Spinal cord (tissue), 10 donors: ENCODE data around the gene CHTF18. TPM values are rescaled to one million over a fixed set of nuclear protein-coding genes. Genes with fewer than 3 reads are reported as not detected.

Experiments used
- DNase-seq, 6 donors: peaks; one replicate each; pipeline versions ENCODE4 v3.0.0 to v3.0.0-alpha.2; 2013 to 2015; ENCODE audit warnings: low spot score in 6 of 6, low read depth in 4 of 6
- H3K27ac ChIP-seq: one replicate; pipeline ENCODE4 v1.5.1; 2013; ENCODE audit warnings: low read depth, low read length, control low read depth
- H3K27me3 ChIP-seq: one replicate; pipeline ENCODE4 v1.6.1; 2013; ENCODE audit warnings: low read length; ENCODE audit not compliant: control insufficient read depth, insufficient read depth
- H3K36me3 ChIP-seq: one replicate; pipeline ENCODE4 v1.6.1; 2013; ENCODE audit warnings: low read length; ENCODE audit not compliant: control insufficient read depth, insufficient read depth
- H3K4me1 ChIP-seq: one replicate; pipeline ENCODE4 v1.6.1; 2013; ENCODE audit warnings: low read length; ENCODE audit not compliant: control insufficient read depth, insufficient read depth
- H3K4me3 ChIP-seq: one replicate; pipeline ENCODE4 v1.5.1; 2013; ENCODE audit warnings: low read depth, low read length, control low read depth
- H3K9me3 ChIP-seq: one replicate; pipeline ENCODE4 v1.6.1; 2013; ENCODE audit warnings: low read length; ENCODE audit not compliant: control insufficient read depth, insufficient read depth
- WGBS: methylation state at CpG from one replicate; pipeline ENCODE4 v1.1.5; 2013; ENCODE audit warnings: missing lambda C conversion rate; ENCODE audit not compliant: insufficient coverage; 5-methylcytosine and 5-hydroxymethylcytosine counted together
- polyA plus RNA-seq, 2 donors: library from polyadenylated mRNA; unstranded; fragments of 120-200 nt; gene quantifications; one replicate each; pipeline ENCODE4 v1.2.1, GENCODE V29; 2013; ENCODE audit not compliant: insufficient read length in 2 of 2
- total RNA-seq, 2 donors: library from RNA; depleted of rRNA in 1 of 2; stranded (reverse); fragments of 120-200 nt in 1 of 2; fragments of >200 nt in 1 of 2; gene quantifications; one replicate each; pipeline versions ENCODE4 v1.2.3 to v1.2.4, GENCODE V29; 2013 to 2014
- donor health status: healthy.

Gene CHTF18
- total and polyA plus RNA-seq, 4 donors = 6.1 to 37.1 (median 23.3) TPM

DNA sequence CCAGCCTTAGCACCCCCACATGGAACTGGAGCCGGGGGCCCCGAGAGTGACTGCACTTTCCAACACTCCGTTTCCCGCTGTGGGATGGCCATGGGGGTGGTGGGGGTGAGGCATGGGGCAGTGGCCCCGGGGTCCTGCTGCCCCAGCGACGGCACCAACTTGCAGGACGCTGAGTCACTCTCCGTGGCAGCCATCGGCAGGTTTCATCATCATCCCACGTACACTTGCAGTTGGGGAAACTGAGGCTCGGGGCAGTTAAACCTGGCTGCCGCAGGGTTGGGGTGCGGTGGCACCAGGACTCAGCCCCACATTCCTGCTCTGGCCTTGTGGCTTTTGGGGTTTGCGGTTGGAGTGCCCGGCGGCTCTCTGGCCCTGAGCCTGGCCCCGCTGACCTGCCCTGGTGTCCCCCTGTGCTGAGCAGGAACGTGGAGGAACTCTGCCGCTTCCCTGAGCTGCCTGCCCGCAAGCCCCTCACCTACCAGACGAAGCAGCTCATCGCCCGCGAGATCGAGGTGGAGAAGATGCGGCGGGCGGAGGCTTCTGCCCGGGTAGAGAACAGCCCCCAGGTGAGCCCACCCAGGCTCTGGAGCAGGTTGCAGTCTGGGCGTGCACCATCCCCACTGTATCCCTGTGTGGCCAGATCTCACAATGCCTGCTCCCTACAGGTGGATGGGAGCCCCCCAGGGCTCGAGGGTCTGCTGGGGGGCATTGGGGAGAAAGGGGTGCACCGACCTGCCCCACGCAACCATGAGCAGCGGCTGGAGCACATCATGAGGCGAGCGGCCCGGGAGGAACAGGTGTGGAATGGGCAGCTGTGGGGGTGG, 8.1 kb downstream of the CHTF18 start:
- H3K4me1 ChIP-seq = peaks cover 6% of the 10 kb centered on the region
- DNase-seq = no peak
- no peak overlapping the region for H3K27ac ChIP-seq
- no peak overlapping the region for H3K4me3 ChIP-seq
- H3K9me3 ChIP-seq = no peaks in the 10 kb centered on the region
- 96% methylated on average over 30 of the region's 38 CpGs for WGBS
- H3K27me3 ChIP-seq = peaks cover 26% of the 10 kb centered on the region
- peaks cover 77% of the 10 kb centered on the region for H3K36me3 ChIP-seq

DNA sequence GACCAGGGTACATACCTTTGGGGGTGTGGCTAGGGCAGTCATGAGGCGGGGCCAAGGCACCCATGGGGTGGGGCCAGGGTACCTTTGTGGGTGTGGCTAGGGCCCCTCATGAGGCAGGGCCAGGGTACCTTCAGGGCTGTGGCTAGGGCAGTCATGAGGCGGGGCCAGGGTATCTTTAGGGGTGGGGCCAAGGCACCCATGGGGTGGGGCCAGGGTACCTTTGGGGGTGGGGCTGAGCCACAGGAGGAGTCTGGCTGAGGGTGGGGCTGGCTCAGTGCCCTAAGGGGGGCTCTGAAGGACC, 8.7 kb downstream of the CHTF18 start:
- H3K9me3 ChIP-seq = no peaks in the 10 kb centered on the region
- H3K36me3 ChIP-seq = peaks cover 72% of the 10 kb centered on the region
- no peak overlapping the region for H3K27ac ChIP-seq
- whole genome bisulfite sequencing = 100% methylated on average over 2 of the region's 2 CpGs
- peaks cover 6% of the 10 kb centered on the region for H3K4me1 ChIP-seq
- no peak for DNase-seq
- H3K4me3 ChIP-seq = no peak overlapping the region
- peaks cover 32% of the 10 kb centered on the region for H3K27me3 ChIP-seq

DNA sequence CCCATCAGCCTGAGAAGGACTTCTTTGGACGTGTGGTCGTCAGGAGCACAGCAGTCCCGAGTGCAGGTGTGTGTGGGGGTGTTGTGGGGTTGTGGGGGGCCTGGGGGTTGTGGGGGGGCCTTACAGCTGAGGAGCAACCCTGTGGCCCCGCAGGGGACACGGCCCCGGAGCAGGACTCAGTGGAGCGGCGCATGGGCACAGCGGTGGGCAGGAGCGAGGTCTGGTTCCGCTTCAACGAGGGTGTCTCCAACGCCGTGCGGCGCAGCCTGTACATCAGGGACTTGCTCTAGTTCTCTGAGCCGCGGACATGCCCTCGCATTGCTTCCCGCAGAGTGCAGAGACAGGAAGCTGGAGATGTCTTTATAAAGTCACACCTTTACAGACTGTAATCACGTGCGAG, 9.3 kb downstream of the CHTF18 start:
- Histone ChIP-seq H3K4me3 (no peak overlapping the region), H3K9me3 (no peaks in the 10 kb centered on the region), H3K27me3 (peaks cover 38% of the 10 kb centered on the region), H3K36me3 (peaks cover 65% of the 10 kb centered on the region), H3K4me1 (peaks cover 6% of the 10 kb centered on the region), H3K27ac (no peak overlapping the region)
- 97% methylated on average over 19 of the region's 22 CpGs for WGBS
- no peak for DNase-seq

DNA sequence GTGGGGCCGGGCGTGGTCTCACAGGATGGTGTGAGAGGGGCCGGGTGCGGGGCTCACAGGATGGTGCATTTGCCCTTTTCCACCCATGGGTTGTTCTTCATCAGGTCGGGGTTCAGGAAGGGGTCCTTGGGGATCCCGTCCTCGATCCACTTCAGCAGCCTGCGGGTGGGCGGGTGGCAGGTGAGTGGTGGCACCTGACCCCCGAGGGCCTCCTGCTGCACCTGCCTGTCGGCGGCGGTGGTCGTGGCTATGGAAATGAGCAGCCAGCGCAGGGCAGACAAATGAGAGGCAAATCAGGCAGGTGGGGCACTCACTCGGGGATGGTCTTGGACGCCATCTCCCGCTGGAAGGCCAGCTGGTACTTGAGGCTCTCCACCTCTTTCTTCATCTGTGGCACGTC, 10.2 kb downstream of the CHTF18 start:
- Histone ChIP-seq H3K4me3 (no peak overlapping the region), H3K27me3 (peaks cover 47% of the 10 kb centered on the region), H3K4me1 (peaks cover 6% of the 10 kb centered on the region), H3K27ac (no peak overlapping the region), H3K9me3 (no peaks in the 10 kb centered on the region), H3K36me3 (peaks cover 56% of the 10 kb centered on the region)
- DNase-seq = no peak
- 84% methylated on average over 19 of the region's 19 CpGs for WGBS

DNA sequence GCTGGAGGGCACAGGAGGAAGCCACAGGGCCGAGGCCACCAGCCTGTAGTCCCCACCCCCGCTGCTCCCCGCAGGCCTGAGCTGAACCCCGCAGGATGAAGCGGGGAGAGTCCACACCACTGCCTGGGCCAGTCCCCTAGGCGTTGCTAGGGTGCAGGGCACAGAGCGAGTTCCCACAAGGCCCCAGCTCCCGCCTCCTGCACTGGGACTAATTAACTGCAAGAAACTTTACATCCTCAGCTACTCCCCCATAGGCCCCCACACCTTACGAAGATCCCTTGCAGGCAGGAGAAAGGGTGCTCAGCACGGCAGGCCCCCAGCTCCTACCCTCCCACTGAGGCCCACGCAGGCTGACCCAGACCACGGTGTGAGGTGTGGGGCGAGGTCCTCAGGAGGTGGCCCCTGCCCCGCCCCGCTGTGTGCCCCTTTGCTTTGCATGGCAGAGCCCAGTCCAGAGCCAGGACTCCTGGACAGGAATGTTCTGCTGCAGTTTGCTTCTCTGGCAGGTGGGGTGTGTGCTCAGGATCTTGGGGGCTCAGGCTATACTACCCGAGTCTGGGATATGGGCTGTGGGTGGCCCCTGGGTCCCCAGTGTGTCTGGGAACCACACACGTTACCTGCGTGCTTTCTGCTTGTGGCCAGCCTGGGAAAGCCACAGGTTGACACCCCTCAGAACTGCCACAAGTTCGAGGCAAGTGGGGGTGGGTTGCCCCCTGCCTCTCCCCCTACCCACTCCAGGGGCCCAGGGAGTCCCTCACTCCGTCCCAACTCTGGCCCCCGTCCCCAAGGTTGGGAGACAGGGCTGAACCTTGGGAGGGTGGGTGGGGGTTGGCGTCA, 10.9 kb downstream of the CHTF18 start:
- no peaks in the 10 kb centered on the region for H3K9me3 ChIP-seq
- H3K4me3 ChIP-seq = no peak overlapping the region
- H3K4me1 ChIP-seq = peaks cover 6% of the 10 kb centered on the region
- 72% methylated on average over 16 of the region's 22 CpGs for WGBS
- H3K27me3 ChIP-seq = peaks cover 47% of the 10 kb centered on the region
- H3K27ac ChIP-seq = no peak overlapping the region
- no peak for DNase-seq
- H3K36me3 ChIP-seq = peaks cover 49% of the 10 kb centered on the region

DNA sequence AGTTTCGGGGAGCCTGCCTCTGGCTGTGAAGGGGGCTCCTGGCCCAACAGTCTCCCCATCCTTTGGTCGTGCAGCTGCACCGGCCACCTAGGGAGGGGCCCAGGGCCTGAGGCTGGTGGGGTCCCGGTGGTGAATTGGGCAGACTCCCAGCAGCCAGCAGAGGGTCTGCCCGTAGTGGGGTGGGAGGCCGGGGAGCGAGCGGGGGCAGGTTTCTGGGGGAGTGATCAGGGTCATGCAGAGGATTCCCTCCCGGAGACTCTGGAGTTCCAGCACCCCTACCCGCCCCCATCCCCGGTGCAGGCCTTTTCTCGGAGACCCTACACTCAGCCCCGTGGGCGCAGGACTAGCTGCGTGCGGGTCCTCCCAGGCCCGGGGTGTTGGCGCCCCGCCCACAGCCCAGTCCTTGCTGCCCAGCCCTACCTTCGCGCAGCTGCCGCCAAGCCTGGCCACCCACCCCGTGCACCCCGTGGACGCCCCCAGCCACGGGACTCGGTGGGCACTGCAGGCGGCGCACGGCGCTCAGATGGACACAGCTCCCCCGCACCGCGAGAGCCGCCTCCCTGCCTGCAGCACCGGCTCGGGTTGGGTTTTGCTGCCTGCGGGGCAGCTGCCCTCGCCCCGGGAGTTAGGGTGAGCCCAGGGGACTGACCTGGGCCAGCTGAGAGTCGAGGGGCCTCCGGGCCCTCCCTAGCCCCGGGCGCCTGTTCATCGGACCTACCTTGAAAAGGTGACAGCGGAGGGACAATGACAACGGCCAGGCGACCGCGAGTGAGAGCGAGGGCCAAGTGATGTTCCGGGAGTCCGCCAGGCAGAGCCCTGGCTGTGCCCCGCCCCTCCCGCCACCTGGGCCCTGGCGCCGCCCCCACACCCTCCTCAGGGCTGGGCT, 11.8 kb downstream of the CHTF18 start, which contains the start of gene GNG13:
Gene GNG13, minus strand, starts transcription at position 787 of the 886 bp plus-strand sequence. CDS start 1,657 bp downstream, outside the sequence.
- Histone ChIP-seq H3K4me3 (no peak within 1 kb of the TSS), H3K9me3 (no peaks in the 10 kb centered on the region), H3K27ac (no peak within 1 kb of the TSS), H3K27me3 (peaks cover 47% of the 10 kb centered on the region), H3K36me3 (peaks cover 42% of the 10 kb centered on the region), H3K4me1 (peaks cover 6% of the 10 kb centered on the region)
- WGBS = 3% methylated on average over 56 of the region's 57 CpGs
- DNase-seq = no peak

DNA sequence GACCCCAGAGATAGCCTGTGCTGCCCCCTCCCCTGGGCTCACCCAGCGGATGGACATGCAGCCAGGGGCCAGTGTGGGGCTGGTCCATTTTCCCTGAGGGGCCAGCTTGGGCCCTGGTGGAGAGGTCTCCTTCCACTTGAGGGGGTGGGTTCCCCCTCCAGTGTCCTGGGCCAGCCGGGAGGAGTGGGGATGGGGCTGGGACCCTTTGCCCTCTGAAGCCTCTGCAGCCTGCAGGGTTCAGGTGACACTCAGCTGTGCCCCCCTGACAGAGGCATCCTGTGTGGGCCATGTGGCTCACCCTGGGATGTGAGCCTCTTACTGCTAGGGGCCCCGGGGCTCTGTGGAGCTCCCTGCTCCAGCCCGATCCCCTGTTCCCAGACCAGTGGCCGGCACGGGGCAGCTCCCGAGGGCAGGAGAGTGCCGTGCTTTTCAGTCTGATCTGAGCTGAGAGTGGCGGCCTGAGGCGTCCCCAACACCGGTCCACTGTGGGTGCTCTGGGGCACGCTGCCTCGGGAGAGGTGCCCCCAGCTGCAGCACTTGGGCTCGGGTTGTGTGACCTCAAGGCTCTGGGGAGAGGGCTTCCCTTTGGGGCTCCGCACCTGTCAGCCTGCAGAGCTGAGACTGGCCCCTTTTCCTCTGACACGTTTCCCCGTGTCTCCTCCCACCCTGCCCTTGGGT, 12.6 kb downstream of the CHTF18 start:
- Histone ChIP-seq H3K27ac (no peak overlapping the region), H3K36me3 (peaks cover 44% of the 10 kb centered on the region), H3K4me1 (peaks cover 11% of the 10 kb centered on the region), H3K27me3 (peaks cover 47% of the 10 kb centered on the region), H3K4me3 (no peak overlapping the region), H3K9me3 (no peaks in the 10 kb centered on the region)
- DNase-seq = no peak
- WGBS = 19% methylated on average over 17 of the region's 17 CpGs

DNA sequence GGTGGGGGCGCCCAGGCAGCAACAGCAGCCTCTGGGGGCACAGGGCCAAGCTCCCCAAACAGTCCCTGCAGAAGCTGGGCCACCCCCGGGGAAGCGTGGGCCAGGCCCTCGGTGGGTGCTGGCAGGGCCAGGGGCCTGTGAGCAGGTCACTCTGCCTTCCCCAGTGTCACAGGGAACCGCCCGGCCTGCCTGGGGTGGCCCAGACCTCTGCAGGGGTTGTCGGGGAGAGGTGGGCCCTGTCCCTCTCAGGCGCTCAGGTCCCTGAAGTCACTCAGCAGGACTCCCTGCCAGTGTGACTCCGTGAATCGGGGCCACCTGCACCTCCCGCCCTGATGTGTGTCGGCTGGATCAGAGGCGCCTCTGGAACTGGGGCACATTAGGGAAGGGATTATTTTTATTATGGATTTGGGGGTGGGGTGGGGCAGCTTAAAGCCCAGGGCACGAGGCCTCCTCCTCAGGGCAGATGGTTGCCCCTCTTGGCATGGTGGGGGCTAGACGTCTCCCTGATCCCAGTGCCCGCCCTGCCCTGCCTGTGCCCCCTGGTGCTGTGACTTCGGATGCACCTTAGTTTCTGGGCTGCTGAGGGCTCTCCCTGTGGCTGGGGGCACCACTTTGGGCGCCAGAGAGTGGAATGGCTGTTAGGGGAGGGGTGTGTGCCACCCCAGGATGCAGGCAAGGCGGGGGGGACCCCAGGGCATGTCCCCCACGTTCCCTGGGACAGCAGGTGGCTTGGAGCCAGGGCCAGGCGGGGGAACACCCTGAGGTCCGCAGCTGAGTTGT, 13.4 kb downstream of the CHTF18 start:
- peaks cover 17% of the 10 kb centered on the region for H3K4me1 ChIP-seq
- H3K4me3 ChIP-seq = no peak overlapping the region
- peaks cover 47% of the 10 kb centered on the region for H3K27me3 ChIP-seq
- H3K36me3 ChIP-seq = peaks cover 38% of the 10 kb centered on the region
- no peaks in the 10 kb centered on the region for H3K9me3 ChIP-seq
- no peak overlapping the region for H3K27ac ChIP-seq
- 56% methylated on average over 22 of the region's 22 CpGs for WGBS
- DNase-seq = no peak
